ENCODE data around the gene TESMIN. TPM values are rescaled to one million over a fixed set of nuclear protein-coding genes. Genes with fewer than 3 reads are reported as not detected.

The TESMIN gene
- total RNA-seq, 4 donors from 2014 or later, result 1.2 to 57.4 (median 1.6) TPM; not detected in 1

DNA sequence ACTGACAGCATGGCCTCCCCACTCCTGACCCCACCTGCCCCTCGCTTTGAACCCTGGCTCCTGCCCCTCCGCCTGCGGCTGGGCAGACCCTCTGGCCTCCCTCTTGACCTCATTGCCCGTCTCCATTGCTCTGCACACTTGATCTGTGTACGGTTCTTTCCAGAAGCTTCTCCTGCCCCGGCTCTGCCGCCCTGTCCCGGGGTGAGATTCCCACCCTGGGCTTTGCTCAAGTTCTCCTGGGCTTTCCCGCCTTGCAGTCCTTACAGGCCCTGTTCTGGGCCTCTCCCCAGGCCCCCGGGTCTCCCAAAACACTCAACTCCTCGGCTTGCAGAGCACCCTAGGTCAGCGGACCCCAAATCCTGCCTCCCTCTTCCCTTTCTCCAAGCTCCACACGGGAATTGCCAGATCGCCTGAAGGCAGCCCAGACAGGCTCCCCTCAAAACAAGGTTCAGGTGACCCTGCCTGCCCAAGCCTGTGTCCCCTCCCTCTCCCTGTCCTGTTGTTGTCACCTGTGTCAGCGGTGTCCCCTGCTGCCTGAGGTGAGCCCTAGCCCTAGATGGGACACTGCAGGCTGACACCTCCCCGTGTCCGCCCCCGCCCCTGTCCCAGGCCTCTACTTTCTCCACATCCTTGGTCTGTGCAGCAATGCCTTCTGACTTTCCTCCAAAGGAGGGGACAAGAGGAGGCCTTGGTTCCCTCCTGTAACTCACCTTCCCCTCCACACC is 65.5 kb downstream of the TESMIN start:
- TF ChIP-seq, protein P1, sequence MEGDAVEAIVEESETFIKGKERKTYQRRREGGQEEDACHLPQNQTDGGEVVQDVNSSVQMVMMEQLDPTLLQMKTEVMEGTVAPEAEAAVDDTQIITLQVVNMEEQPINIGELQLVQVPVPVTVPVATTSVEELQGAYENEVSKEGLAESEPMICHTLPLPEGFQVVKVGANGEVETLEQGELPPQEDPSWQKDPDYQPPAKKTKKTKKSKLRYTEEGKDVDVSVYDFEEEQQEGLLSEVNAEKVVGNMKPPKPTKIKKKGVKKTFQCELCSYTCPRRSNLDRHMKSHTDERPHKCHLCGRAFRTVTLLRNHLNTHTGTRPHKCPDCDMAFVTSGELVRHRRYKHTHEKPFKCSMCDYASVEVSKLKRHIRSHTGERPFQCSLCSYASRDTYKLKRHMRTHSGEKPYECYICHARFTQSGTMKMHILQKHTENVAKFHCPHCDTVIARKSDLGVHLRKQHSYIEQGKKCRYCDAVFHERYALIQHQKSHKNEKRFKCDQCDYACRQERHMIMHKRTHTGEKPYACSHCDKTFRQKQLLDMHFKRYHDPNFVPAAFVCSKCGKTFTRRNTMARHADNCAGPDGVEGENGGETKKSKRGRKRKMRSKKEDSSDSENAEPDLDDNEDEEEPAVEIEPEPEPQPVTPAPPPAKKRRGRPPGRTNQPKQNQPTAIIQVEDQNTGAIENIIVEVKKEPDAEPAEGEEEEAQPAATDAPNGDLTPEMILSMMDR (IDR thresholded peaks at IDR 0.05), result no peak
- no peak for TF ChIP-seq POLR2A (IDR thresholded peaks at IDR 0.05)
- DNase-seq, result no peak
- Histone ChIP-seq H3K4me3 (no peak overlapping the region), H3K27me3 (peaks cover 9 to 12% of the 10 kb centered on the region in 2 donors), H3K4me1 (peaks cover 0 to 11% of the 10 kb centered on the region in 2 donors), H3K36me3 (no peaks in the 10 kb centered on the region), H3K9me3 (no peaks in the 10 kb centered on the region), H3K27ac (no peak overlapping the region)
- intact Hi-C loops (cut with DNase I; ENCODE audit: low total_unique reads), result no loop called here

DNA sequence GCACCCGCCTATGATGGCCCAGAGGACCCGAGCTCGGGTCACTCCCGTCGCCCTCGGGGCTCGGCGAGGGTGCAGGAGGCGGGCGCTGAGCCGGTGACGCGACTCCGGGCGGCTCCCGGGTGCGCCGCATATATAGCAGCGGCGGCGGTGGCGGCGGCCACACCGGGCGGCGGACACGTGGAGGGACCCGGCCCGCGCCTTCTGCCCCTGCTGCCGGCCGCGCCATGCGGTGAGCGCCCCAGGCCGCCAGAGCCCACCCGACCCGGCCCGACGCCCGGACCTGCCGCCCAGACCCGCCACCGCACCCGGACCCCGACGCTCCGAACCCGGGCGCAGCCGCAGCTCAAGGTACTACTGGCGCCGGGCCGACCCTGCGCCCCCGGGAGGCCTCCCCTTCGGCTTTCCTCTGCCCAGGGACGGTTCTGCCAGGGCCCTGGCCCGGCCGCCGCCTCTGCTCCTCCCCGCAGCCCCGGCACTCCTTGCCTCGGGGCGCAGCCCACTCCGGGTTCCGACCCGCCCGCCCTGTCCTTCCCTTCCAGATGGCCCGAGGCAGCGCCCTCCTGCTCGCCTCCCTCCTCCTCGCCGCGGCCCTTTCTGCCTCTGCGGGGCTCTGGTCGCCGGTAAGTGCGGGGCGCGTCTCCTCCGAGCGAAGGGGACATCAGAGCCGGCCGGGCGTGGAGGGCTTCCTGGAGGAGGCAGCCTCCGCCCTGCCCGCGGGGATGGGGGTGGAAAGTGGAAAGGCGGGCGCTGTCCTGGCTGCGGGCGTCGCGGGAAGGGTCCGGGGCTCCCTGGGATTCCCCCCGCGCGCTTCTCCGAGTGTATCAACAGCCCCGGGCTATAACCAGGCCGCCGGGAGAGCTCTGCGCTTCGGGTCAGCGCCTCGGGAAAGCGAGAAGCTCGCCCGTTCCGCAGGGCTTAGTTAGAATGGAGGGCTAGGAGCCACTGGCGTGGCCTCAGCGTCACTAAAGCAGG is 66.6 kb downstream of the TESMIN start, which contains the start of gene GAL:
Gene GAL (plus strand): TSS at position 160 of the 972 bp plus-strand sequence. CDS start 380 bp downstream, at position 540.
- no peak for TF ChIP-seq POLR2A (IDR thresholded peaks at IDR 0.05)
- TF ChIP-seq, protein P1 (IDR thresholded peaks at IDR 0.05), result no peak
- H3K27me3 ChIP-seq, result peaks cover 9 to 12% of the 10 kb centered on the region in 2 donors
- DNase-seq, result no peak
- no peak within 1 kb of the TSS for H3K27ac ChIP-seq
- no peak within 1 kb of the TSS for H3K4me3 ChIP-seq
- intact Hi-C loops (cut with DNase I; ENCODE audit: low total_unique reads), result no loop called here
- H3K4me1 ChIP-seq, result peaks cover 0 to 11% of the 10 kb centered on the region in 2 donors
- no peaks in the 10 kb centered on the region for H3K9me3 ChIP-seq
- no peaks in the 10 kb centered on the region for H3K36me3 ChIP-seq

DNA sequence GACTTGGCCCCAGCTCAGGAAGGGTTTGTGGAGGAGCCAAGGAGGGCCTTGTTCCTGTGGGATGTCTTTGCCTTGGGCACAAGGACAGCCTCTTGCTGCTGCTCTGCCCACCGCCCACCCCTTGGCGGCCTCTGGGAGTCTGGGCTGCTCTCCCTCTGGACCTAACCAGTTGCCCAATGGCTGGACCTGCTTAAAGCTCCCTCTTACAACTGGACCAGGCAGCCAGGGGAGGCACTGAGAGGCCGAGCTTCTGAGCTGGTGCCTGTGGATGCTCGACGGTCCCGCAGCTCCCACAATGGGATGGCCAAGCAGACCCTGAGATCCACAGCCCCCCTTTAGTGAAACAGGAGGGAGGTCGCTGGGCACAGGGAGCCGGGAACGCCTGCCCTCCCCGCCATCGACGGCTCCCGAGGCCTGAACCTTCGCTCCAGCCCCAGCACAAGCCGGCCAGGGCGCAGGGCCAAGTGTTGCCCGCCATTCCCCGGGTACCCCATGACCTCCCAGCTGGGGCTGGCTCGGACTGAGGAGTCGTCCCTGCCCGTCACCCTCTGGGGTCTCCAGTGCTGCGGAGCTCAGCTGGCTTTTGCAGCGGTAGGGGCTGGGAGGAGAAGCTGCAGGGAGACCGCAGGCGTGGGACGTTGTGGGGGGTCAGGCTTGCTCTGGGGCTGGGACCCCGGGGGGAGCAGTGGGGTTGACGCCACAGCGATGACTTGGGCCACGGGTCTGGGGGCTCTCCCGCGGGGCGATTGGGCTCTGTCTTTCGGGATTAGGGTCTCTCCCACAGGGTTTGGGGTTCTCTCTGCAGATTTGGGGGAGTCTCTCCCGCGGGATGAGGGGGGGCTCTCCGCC is 67.6 kb downstream of the TESMIN start:
- Histone ChIP-seq H3K36me3 (no peaks in the 10 kb centered on the region), H3K27me3 (peaks cover 9 to 12% of the 10 kb centered on the region in 2 donors), H3K9me3 (no peaks in the 10 kb centered on the region), H3K4me1 (peaks cover 0 to 11% of the 10 kb centered on the region in 2 donors), H3K4me3 (no peak overlapping the region), H3K27ac (no peak overlapping the region)
- no peak for DNase-seq
- intact Hi-C loops (cut with DNase I; ENCODE audit: low total_unique reads), result no loop called here
- TF ChIP-seq POLR2A (IDR thresholded peaks at IDR 0.05), result no peak
- TF ChIP-seq, protein P1 (IDR thresholded peaks at IDR 0.05), result no peak

DNA sequence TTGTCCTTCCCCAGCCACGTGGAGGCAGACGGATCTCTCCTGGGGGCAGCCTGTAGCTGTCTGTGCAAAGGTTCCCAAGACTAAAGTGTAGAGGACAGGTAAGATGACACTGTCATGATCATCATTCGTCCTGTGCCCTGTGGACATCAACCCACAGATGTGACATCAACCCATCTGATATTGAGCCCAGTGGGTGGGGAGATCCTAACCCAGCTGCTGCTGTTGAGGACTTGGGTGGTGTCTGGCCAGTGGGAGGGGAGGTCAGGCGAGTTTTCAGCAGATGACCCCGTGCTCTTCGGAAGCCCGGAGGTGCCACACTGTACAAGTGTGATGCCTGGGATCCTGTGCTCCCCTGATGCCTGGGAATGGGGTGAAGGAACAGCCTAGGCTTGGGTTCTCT is 68.2 kb downstream of the TESMIN start:
- Histone ChIP-seq H3K4me3 (no peak overlapping the region), H3K36me3 (no peaks in the 10 kb centered on the region), H3K27ac (no peak overlapping the region), H3K27me3 (peaks cover 9 to 12% of the 10 kb centered on the region in 2 donors), H3K4me1 (peaks cover 0 to 11% of the 10 kb centered on the region in 2 donors), H3K9me3 (no peaks in the 10 kb centered on the region)
- DNase-seq, result no peak
- intact Hi-C loops (cut with DNase I; ENCODE audit: low total_unique reads), result no loop called here
- TF ChIP-seq, protein P1 (IDR thresholded peaks at IDR 0.05), result no peak
- no peak for TF ChIP-seq POLR2A (IDR thresholded peaks at IDR 0.05)
